Body of pancreas (tissue), 4 donors: Measurements from ENCODE around the gene GFAP. TPM values are rescaled to one million over a fixed set of nuclear protein-coding genes. Genes with fewer than 3 reads are reported as not detected.

ENCODE experiments used
- ATAC-seq: fragments of 150-250 bp; one replicate; pipeline ENCODE4 v1.9.1; 2016
- DNase-seq, 4 donors: peaks; one replicate each; pipeline ENCODE4 v3.0.0-alpha.2; 2019
- H3K27ac ChIP-seq, 4 donors: fragments of 200-600 bp; sonication (generic); 1 replicate in 3 of 4; 2 replicates in 1 of 4; pipeline versions ENCODE4 v1.5.1 to v1.6.1; 2016 to 2019; ENCODE audit warnings: mild to moderate bottlenecking in 1 of 4, mixed read lengths in 1 of 4, moderate library complexity in 1 of 4
- H3K27me3 ChIP-seq, 2 donors: fragments of 200-600 bp; sonication (generic); one replicate each; pipeline ENCODE4 v1.6.0; 2016; ENCODE audit warnings: mild to moderate bottlenecking in 1 of 2
- H3K36me3 ChIP-seq, 2 donors: fragments of 200-600 bp; sonication (generic); replicated peaks in 1 of 2; 2 replicates each; pipeline ENCODE4 v1.5.1; 2016; ENCODE audit warnings: low read depth in 2 of 2; ENCODE audit not compliant: insufficient read depth in 1 of 2
- H3K4me1 ChIP-seq: fragments of 200-600 bp; sonication (generic); one replicate; pipeline ENCODE4 v1.6.0; 2016
- H3K4me3 ChIP-seq, 2 donors: fragments of 200-600 bp; sonication (generic); 1 replicate in 1 of 2; 2 replicates in 1 of 2; pipeline ENCODE4 v1.5.1; 2016 to 2019
- H3K9me3 ChIP-seq, 3 donors: fragments of 200-600 bp; sonication (generic); 1 replicate in 2 of 3; 2 replicates in 1 of 3; pipeline ENCODE4 v1.5.1; 2016
- CTCF ChIP-seq, 7 experiments: fragments of 450-650 bp in 4 of 7; fragments of 200-600 bp in 3 of 7; sonication (generic) in 3 of 7; IDR thresholded peaks; one replicate each; pipeline ENCODE4 v1.5.1; 2016 to 2019; ENCODE audit warnings: antibody characterized with exemption in 7 of 7
- POLR2A ChIP-seq, 3 donors: fragments of 450-650 bp; IDR thresholded peaks; one replicate each; pipeline ENCODE4 v1.6.1; 2016; ENCODE audit warnings: antibody characterized with exemption in 3 of 3, mild to moderate bottlenecking in 2 of 3
- WGBS, 2 donors: methylation state at CpG; one replicate each; pipeline ENCODE4 v1.1.5; 2017; 5-methylcytosine and 5-hydroxymethylcytosine counted together
- intact Hi-C: fragments of 100-400 bp; cut with DNase I; formaldehyde crosslinking; loops from one replicate; pipeline ENCODE4 v1.15.1; 2023
- total RNA-seq, 2 donors: library from RNA; depleted of rRNA; stranded (reverse); fragments of >200 nt; gene quantifications; one replicate each; pipeline ENCODE4 v1.1.0, GENCODE V29; 2016

GFAP gene
- total RNA-seq, 2 donors from 2014 or later: 2.0 to 7.0 TPM

DNA sequence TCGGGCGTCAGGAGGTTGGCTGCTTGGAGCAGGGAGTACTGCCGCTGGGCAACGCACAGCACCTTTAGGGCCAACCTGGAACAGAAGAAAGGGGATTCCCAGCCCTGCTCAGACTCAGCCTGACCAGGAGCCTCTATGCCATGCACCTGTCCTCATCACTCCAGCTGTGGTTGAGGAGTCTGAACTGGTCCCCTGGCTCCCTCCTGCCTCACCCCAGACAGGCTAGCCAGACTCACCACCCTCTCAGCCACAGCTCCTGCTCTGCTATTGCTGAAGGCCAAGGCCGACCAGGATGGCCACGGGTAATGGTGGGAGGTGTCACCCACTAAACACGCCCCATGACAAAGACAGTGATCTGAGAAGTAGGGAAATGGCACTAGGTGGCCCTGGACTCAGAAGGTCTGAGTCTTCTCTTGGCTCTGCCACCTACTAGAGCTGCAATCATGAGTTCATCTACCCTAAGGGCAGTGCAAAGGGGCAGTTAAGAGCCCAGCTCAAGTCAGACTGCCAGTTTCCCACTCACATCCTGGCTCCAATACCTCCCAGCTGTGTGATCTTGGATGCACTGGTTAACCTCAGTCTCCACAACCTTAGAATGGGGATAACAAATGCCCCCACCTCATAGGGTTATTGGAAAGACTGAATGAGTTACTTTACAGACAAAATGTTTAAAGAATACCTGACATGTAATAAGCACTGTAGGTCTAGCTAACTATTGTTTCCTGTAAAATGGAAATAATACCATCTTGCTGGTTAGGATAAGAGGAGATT, 13.8 kb upstream of the GFAP start:
- H3K27ac ChIP-seq: no peak overlapping the region
- intact Hi-C loops: no loop called here
- no peaks in the 10 kb centered on the region for H3K27me3 ChIP-seq
- H3K36me3 ChIP-seq: no peaks in the 10 kb centered on the region
- TF ChIP-seq POLR2A (IDR thresholded peaks at IDR 0.05): no peak
- no peak for TF ChIP-seq CTCF (IDR thresholded peaks at IDR 0.05)
- H3K4me1 ChIP-seq: no peaks in the 10 kb centered on the region
- no peaks in the 10 kb centered on the region for H3K9me3 ChIP-seq
- H3K4me3 ChIP-seq: no peak overlapping the region
- WGBS, 2 donors: 77 to 88% methylated on average over 5 to 7 of the region's 7 CpGs
- no peak for ATAC-seq
- no peak for DNase-seq

DNA sequence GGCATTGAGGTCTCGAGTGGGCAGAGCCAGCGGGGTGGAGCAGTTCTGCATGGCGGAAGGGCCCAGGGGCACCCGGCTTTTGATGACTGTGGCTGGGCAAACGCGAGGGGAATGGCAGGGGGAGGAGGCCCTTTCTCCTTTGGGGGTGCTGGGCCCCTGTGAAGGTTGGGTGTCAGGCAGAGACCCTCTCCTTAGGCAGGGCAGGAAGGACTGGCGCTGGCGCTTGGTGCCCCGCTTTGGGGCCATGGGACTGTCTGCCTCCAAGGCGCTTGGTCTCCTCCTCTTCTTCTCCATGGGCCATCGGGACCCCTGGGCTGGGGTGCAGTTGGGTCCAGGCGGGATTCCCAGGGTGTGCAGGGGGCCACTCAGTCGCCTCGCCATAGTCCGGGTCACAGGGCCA, 12.8 kb upstream of the GFAP start:
- no peaks in the 10 kb centered on the region for H3K9me3 ChIP-seq
- intact Hi-C loops: no loop called here
- DNase-seq: no peak

GRCh38 chr17:44927696-44928095, 12.4 kb upstream of the GFAP start:
- DNase-seq: no peak
- no peaks in the 10 kb centered on the region for H3K4me1 ChIP-seq
- no peaks in the 10 kb centered on the region for H3K27me3 ChIP-seq
- intact Hi-C loops: no loop called here
- no peaks in the 10 kb centered on the region for H3K9me3 ChIP-seq
- TF ChIP-seq POLR2A (IDR thresholded peaks at IDR 0.05): no peak
- TF ChIP-seq CTCF (IDR thresholded peaks at IDR 0.05): no peak
- H3K36me3 ChIP-seq: no peaks in the 10 kb centered on the region
- no peak overlapping the region for H3K4me3 ChIP-seq
- no peak for ATAC-seq
- 90 to 100% methylated on average over 1 to 3 of the region's 3 CpGs for WGBS, 2 donors
- no peak overlapping the region for H3K27ac ChIP-seq

More for the DNA sequence above, 12.8 kb upstream of the GFAP start:
- H3K36me3 ChIP-seq: no peaks in the 10 kb centered on the region
- H3K4me3 ChIP-seq: no peak overlapping the region
- H3K27me3 ChIP-seq: no peaks in the 10 kb centered on the region
- H3K4me1 ChIP-seq: no peaks in the 10 kb centered on the region
- 97 to 98% methylated on average over 9 to 13 of the region's 15 CpGs for WGBS, 2 donors
- ATAC-seq: no peak
- H3K27ac ChIP-seq: no peak overlapping the region
- no peak for TF ChIP-seq CTCF (IDR thresholded peaks at IDR 0.05)
- no peak for TF ChIP-seq POLR2A (IDR thresholded peaks at IDR 0.05)

DNA sequence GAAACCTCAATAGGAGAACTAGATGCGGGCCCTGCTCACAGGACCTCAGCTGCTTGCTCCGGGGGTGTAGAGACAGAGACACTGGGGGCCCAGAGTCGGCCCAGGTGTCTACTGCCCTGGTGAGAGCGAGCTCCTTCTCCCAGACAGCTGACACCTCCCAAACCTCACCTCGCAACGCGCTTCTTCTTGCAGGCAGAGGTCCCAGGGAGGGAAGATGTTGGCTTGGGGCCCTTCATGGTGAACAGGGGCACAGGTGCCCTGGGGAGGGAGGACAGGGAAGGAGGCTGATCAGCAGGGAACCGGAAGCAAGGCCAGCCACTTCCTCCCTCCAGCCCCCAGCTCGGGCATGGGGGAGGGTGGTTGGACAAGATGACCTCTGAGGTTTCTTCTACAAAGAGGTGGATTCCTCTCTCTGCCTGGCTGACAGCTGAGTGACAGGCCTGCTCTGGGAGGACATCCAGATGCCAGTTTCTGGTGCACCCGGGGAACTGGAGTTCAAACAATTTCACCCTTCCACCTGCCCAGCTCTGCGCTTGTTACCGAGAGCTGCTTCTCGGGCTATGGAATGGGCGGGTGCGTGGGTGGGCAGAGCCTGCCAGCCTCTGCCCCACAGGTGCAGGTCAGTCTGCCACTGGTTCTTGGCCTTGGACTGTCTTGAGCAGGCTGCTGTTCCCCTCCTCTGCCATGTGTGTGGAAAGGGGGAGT, 11.7 kb upstream of the GFAP start:
- no peaks in the 10 kb centered on the region for H3K4me1 ChIP-seq
- intact Hi-C loops: no loop called here

More for the DNA sequence above, 11.7 kb upstream of the GFAP start:
- WGBS, 2 donors: 84 to 90% methylated on average over 13 to 15 of the region's 15 CpGs
- Histone ChIP-seq H3K4me3 (no peak overlapping the region), H3K9me3 (no peaks in the 10 kb centered on the region), H3K36me3 (no peaks in the 10 kb centered on the region), H3K27me3 (no peaks in the 10 kb centered on the region), H3K27ac (no peak overlapping the region)
- no peak for TF ChIP-seq CTCF (IDR thresholded peaks at IDR 0.05)
- TF ChIP-seq POLR2A (IDR thresholded peaks at IDR 0.05): no peak
- no peak for ATAC-seq
- DNase-seq: no peak
